HCT116 (cell line): Measurements from ENCODE around the gene DYNLRB2. TPM values are rescaled to one million over a fixed set of nuclear protein-coding genes. Genes with fewer than 3 reads are reported as not detected.

Source experiments
- ATAC-seq: fragments of 200-7000 bp; cut with Tn5 transposase; 2 replicates; pipeline ENCODE4 v1.9.1; 2020; ENCODE audit warnings: mild to moderate bottlenecking, moderate library complexity
- BruUV-seq: library from RNA; stranded (reverse); fragments of 400-500 nt; replicated peaks from 2 replicates; lab custom pipeline; 2021; lab: Mats Ljungman, UMichigan
- CTCF ChIA-PET: fragments of 300-600 bp; sonication (Branson Sonifier 250); formaldehyde crosslinking; loops from one replicate; lab custom pipeline; 2021; ENCODE audit warnings: antibody characterized with exemption; lab: Charles Lee
- POLR2A ChIA-PET: fragments of 300-600, 350-600 bp; sonication (Branson Sonifier 250); formaldehyde crosslinking; loops from one replicate; lab custom pipeline; 2021; ENCODE audit warnings: antibody characterized with exemption; lab: Charles Lee
- RAD21 ChIA-PET, 2 experiments: fragments of 300-600 bp; sonication (Branson Sonifier 250); formaldehyde crosslinking; loops; one replicate each; lab custom pipeline; 2023; ENCODE audit warnings: low total read pairs in 2 of 2; ENCODE audit not compliant: uncharacterized antibody in 2 of 2, unreplicated experiment in 2 of 2, low non-redundant PET in 1 of 2; lab: Charles Lee
- DNase-seq: peaks from one replicate; pipeline ENCODE4 v3.0.0-alpha.2; 2010; ENCODE audit warnings: low read depth, low spot score
- H2AFZ ChIP-seq: fragments of 200-600 bp; shearing (Covaris generic), sonication (generic); 2 replicates; pipeline ENCODE4 v1.6.1; 2017; ENCODE audit warnings: low read depth, mixed run types, mixed read lengths, antibody characterized with exemption, low read length; ENCODE audit not compliant: poor library complexity, severe bottlenecking
- H3K27ac ChIP-seq: 2 replicates; pipeline ENCODE4 v1.5.1; 2012; ENCODE audit warnings: low read depth, low read length
- H3K27me3 ChIP-seq: fragments of 200-600 bp; sonication (generic); 2 replicates; pipeline ENCODE4 v1.6.1; 2016; ENCODE audit warnings: mixed run types, low read length, mixed read lengths; ENCODE audit not compliant: insufficient read depth
- H3K36me3 ChIP-seq, 2 experiments: fragments of 200-500 bp in 1 of 2; fragments of 200-600 bp in 1 of 2; sonication (Bioruptor generic) in 1 of 2; sonication (generic) in 1 of 2; 2 replicates each; pipeline versions ENCODE4 v1.5.1 to v1.6.1; 2014 to 2016; ENCODE audit warnings: low read length in 2 of 2, inconsistent platforms in 1 of 2, mixed read lengths in 1 of 2, mixed run types in 1 of 2; ENCODE audit not compliant: insufficient read depth in 2 of 2, control insufficient read depth in 1 of 2
- H3K4me1 ChIP-seq, 2 experiments: fragments of 200-600 bp in 1 of 2; sonication (generic) in 1 of 2; 2 replicates each; pipeline versions ENCODE4 v1.5.1 to v1.6.1; 2012 to 2017; ENCODE audit warnings: low read length in 2 of 2, inconsistent platforms in 1 of 2, mild to moderate bottlenecking in 1 of 2, mixed read lengths in 1 of 2, mixed run types in 1 of 2, moderate library complexity in 1 of 2; ENCODE audit not compliant: insufficient read depth in 2 of 2, control insufficient read depth in 1 of 2
- H3K4me2 ChIP-seq: fragments of 200-600 bp; sonication (generic); 2 replicates; pipeline ENCODE4 v1.6.1; 2017; ENCODE audit warnings: mixed run types, low read length, mixed read lengths
- H3K4me3 ChIP-seq, 2 experiments: fragments of 200-600 bp in 1 of 2; sonication (generic) in 1 of 2; replicated peaks in 1 of 2; 2 replicates each; pipeline ENCODE4 v1.5.1; 2011 to 2016; ENCODE audit warnings: low read length in 2 of 2, control low read depth in 1 of 2, low read depth in 1 of 2, mild to moderate bottlenecking in 1 of 2, mixed read lengths in 1 of 2, mixed run types in 1 of 2
- H3K79me2 ChIP-seq: fragments of 200-600 bp; sonication (generic); 2 replicates; pipeline ENCODE4 v1.6.1; 2017; ENCODE audit warnings: mild to moderate bottlenecking, mixed run types, low read length, moderate library complexity, mixed read lengths; ENCODE audit not compliant: insufficient read depth
- H3K9ac ChIP-seq: fragments of 200-600 bp; sonication (generic); 2 replicates; pipeline ENCODE4 v1.6.1; 2016; ENCODE audit warnings: low read length, mixed read lengths
- H3K9me2 ChIP-seq: fragments of 200-600 bp; sonication (generic), shearing (Covaris generic); 2 replicates; pipeline ENCODE4 v1.6.1; 2017; ENCODE audit warnings: mixed run types, mild to moderate bottlenecking, moderate library complexity; ENCODE audit not compliant: insufficient read depth
- H3K9me3 ChIP-seq, 2 experiments: fragments of 200-500 bp in 1 of 2; fragments of 200-600 bp in 1 of 2; sonication (Bioruptor generic) in 1 of 2; sonication (generic) in 1 of 2; 2 replicates each; pipeline ENCODE4 v1.6.1; 2014 to 2017; ENCODE audit warnings: low read length in 2 of 2, mixed read lengths in 2 of 2, inconsistent platforms in 1 of 2, low read depth in 1 of 2, mild to moderate bottlenecking in 1 of 2, mixed run types in 1 of 2, moderate library complexity in 1 of 2; ENCODE audit not compliant: control insufficient read depth in 1 of 2, insufficient read depth in 1 of 2
- H4K20me1 ChIP-seq: fragments of 200-600 bp; sonication (generic), shearing (Covaris generic); 2 replicates; pipeline ENCODE4 v1.6.1; 2017; ENCODE audit warnings: mixed run types, mild to moderate bottlenecking, moderate library complexity; ENCODE audit not compliant: insufficient read depth
- CBX3 ChIP-seq: IDR thresholded peaks from 2 replicates; pipeline ENCODE4 v1.6.1; 2012; ENCODE audit warnings: low read depth
- EZH2phosphoT487 ChIP-seq: fragments of 200-600 bp; IDR thresholded peaks from 2 replicates; pipeline ENCODE4 v1.6.1; 2018; ENCODE audit warnings: antibody characterized with exemption, borderline replicate concordance
- FOSL1 ChIP-seq: IDR thresholded peaks from 2 replicates; pipeline ENCODE4 v1.6.1; 2012; ENCODE audit warnings: low read depth
- POLR2AphosphoS5 ChIP-seq: IDR thresholded peaks from 2 replicates; pipeline ENCODE4 v1.6.1; 2011; ENCODE audit warnings: mild to moderate bottlenecking, low read depth, low read length, moderate library complexity
- SP1 ChIP-seq: IDR thresholded peaks from 2 replicates; pipeline ENCODE4 v1.6.1; 2012; ENCODE audit warnings: low read depth
- SRF ChIP-seq: IDR thresholded peaks from 2 replicates; pipeline ENCODE4 v1.6.1; 2012; ENCODE audit warnings: low read depth
- TCF7L2 ChIP-seq: IDR thresholded peaks from 2 replicates; pipeline ENCODE4 v1.7.0; 2011; ENCODE audit warnings: borderline replicate concordance, inconsistent platforms; ENCODE audit not compliant: insufficient read depth, insufficient read length; ENCODE audit errors: extremely low read depth
- YY1 ChIP-seq: IDR thresholded peaks from 2 replicates; pipeline ENCODE4 v1.6.1; 2011; ENCODE audit warnings: low read length, low read depth, moderate library complexity, mild to moderate bottlenecking; ENCODE audit not compliant: insufficient replicate concordance; ENCODE audit errors: extremely low read depth
- ZFX ChIP-seq: fragments of 450-650 bp; IDR thresholded peaks from 2 replicates; pipeline ENCODE4 v1.6.1; 2017
- intact Hi-C: fragments of 100-400 bp; cut with micrococcal nuclease; formaldehyde crosslinking; loops from 2 replicates; pipeline ENCODE4 v1.10.0; 2022
- total RNA-seq: library from RNA; stranded (reverse); gene quantifications from one replicate; pipeline ENCODE4 v1.2.1, GENCODE V29; 2021; ENCODE audit not compliant: unreplicated experiment
- TF ChIP-seq, protein P1 (sequence below): IDR thresholded peaks from 2 replicates; pipeline ENCODE4 v1.6.1; 2011; ENCODE audit warnings: mild to moderate bottlenecking, low read length, moderate library complexity; ENCODE audit not compliant: insufficient replicate concordance; ENCODE audit errors: extremely low read depth
- TF ChIP-seq, protein P2 (sequence below): IDR thresholded peaks from 2 replicates; pipeline ENCODE4 v1.6.1; 2012
- TF ChIP-seq, protein P3 (sequence below): IDR thresholded peaks from 2 replicates; pipeline ENCODE4 v1.6.1; 2012
- TF ChIP-seq, protein P4 (sequence below): IDR thresholded peaks from 2 replicates; pipeline ENCODE4 v1.6.1; 2012; ENCODE audit warnings: low read depth

DYNLRB2 gene
- total RNA-seq, 1 experiment from 2014 or later: not detected

DNA sequence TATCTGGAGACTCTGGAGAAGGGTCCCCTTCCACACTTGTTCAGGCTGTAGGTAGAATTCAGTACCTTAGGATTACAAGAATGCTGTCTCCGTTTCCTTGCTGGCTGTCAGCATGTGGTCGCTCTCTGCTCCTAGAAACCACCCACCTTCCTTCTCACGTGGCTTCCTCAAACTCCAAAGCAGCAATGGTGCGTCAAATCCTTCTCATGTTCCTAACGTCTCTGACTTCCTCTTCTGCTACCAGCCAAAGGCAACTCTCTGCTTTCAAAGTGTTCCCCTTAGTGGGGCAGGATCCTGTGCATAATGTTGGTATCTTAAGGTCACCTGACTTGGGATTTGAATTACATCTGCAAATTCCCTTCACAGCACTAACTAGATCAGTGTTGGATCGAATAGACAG, 30.9 kb upstream of the DYNLRB2 start:
- DNase-seq (no peak), ATAC-seq (no peak)
- H3K79me2 ChIP-seq: no peaks in the 10 kb centered on the region
- H3K27me3 ChIP-seq: no peaks in the 10 kb centered on the region
- no peaks in the 10 kb centered on the region for H3K36me3 ChIP-seq
- ChIA-PET POLR2A (no interaction called here), RAD21 (no interaction called here), CTCF (no interaction called here)
- no peaks in the 10 kb centered on the region for H4K20me1 ChIP-seq
- TF ChIP-seq CBX3 (no peak), POLR2AphosphoS5 (no peak), TCF7L2 (no peak), FOSL1 (no peak), SP1 (no peak), EZH2phosphoT487 (no peak)
- no peak overlapping the region for H3K4me3 ChIP-seq
- BruUV-seq: no TSS peak
- H3K9me3 ChIP-seq: peaks cover 7 to 10% of the 10 kb centered on the region in 2 experiments; a peak in 2 of 4 replicates
- H2AFZ ChIP-seq: no peak overlapping the region
- intact Hi-C loops: no loop called here
- H3K9me2 ChIP-seq: no peaks in the 10 kb centered on the region
- H3K9ac ChIP-seq: no peak overlapping the region
- H3K27ac ChIP-seq: no peak overlapping the region
- H3K4me2 ChIP-seq: no peak overlapping the region
- H3K4me1 ChIP-seq: no peaks in the 10 kb centered on the region

DNA sequence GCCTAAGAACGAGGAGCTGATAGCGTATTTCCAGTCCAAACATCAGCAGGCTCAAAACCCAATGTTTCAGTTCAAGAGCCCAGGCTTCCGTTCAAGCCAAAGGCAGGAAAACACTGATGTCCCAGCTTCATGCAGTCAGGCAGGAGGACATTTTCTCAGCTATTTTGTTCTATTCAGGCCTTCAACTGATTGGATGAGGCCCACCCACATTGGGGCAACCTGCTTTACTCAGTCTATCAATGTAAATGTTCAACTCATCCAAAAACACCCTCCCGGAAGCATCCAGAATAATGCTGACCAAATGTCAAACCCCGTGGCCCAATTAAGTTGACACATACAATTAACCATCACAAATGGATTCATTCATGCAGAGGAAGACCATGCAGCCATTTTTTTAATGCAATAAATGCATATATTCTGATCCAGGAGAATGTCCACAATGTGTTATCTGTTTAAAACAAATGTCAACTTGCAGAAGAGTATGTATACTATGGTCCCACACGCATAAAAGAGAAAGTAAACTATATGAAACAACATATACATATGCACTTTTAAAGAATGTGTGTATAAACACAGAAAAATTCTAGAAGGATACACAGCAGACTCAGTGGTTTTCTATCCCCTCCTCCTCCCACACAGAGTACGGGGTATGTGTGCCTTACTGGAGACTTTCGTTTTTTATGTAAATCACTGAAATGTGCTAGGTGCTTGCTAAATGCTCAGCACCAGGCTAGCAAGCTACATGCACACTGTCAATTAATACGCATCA, 28.8 kb upstream of the DYNLRB2 start:
- ATAC-seq: no peak
- intact Hi-C loops: no loop called here
- CTCF ChIA-PET: no interaction called here
- TF ChIP-seq, protein P1, sequence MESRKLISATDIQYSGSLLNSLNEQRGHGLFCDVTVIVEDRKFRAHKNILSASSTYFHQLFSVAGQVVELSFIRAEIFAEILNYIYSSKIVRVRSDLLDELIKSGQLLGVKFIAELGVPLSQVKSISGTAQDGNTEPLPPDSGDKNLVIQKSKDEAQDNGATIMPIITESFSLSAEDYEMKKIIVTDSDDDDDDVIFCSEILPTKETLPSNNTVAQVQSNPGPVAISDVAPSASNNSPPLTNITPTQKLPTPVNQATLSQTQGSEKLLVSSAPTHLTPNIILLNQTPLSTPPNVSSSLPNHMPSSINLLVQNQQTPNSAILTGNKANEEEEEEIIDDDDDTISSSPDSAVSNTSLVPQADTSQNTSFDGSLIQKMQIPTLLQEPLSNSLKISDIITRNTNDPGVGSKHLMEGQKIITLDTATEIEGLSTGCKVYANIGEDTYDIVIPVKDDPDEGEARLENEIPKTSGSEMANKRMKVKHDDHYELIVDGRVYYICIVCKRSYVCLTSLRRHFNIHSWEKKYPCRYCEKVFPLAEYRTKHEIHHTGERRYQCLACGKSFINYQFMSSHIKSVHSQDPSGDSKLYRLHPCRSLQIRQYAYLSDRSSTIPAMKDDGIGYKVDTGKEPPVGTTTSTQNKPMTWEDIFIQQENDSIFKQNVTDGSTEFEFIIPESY: no peak
- no peak for TF ChIP-seq ZFX
- TF ChIP-seq SP1: no peak
- TF ChIP-seq CBX3: no peak
- TF ChIP-seq, protein P2, sequence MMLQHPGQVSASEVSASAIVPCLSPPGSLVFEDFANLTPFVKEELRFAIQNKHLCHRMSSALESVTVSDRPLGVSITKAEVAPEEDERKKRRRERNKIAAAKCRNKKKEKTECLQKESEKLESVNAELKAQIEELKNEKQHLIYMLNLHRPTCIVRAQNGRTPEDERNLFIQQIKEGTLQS: no peak
- TF ChIP-seq EZH2phosphoT487: no peak
- TF ChIP-seq YY1: no peak
- TF ChIP-seq, protein P3, sequence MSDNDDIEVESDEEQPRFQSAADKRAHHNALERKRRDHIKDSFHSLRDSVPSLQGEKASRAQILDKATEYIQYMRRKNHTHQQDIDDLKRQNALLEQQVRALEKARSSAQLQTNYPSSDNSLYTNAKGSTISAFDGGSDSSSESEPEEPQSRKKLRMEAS: no peak
- no peak for TF ChIP-seq FOSL1
- no peak for TF ChIP-seq SRF
- TF ChIP-seq, protein P4, sequence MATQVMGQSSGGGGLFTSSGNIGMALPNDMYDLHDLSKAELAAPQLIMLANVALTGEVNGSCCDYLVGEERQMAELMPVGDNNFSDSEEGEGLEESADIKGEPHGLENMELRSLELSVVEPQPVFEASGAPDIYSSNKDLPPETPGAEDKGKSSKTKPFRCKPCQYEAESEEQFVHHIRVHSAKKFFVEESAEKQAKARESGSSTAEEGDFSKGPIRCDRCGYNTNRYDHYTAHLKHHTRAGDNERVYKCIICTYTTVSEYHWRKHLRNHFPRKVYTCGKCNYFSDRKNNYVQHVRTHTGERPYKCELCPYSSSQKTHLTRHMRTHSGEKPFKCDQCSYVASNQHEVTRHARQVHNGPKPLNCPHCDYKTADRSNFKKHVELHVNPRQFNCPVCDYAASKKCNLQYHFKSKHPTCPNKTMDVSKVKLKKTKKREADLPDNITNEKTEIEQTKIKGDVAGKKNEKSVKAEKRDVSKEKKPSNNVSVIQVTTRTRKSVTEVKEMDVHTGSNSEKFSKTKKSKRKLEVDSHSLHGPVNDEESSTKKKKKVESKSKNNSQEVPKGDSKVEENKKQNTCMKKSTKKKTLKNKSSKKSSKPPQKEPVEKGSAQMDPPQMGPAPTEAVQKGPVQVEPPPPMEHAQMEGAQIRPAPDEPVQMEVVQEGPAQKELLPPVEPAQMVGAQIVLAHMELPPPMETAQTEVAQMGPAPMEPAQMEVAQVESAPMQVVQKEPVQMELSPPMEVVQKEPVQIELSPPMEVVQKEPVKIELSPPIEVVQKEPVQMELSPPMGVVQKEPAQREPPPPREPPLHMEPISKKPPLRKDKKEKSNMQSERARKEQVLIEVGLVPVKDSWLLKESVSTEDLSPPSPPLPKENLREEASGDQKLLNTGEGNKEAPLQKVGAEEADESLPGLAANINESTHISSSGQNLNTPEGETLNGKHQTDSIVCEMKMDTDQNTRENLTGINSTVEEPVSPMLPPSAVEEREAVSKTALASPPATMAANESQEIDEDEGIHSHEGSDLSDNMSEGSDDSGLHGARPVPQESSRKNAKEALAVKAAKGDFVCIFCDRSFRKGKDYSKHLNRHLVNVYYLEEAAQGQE: no peak

More for the DNA sequence above, 28.8 kb upstream of the DYNLRB2 start:
- H4K20me1 ChIP-seq: no peaks in the 10 kb centered on the region
- H3K36me3 ChIP-seq: no peaks in the 10 kb centered on the region
- H3K27ac ChIP-seq: no peak overlapping the region
- peaks cover 4 to 5% of the 10 kb centered on the region in 2 experiments; a peak in 2 of 4 replicates for H3K9me3 ChIP-seq
- POLR2A ChIA-PET: no interaction called here
- no peak overlapping the region for H3K4me2 ChIP-seq
- H3K4me1 ChIP-seq: no peaks in the 10 kb centered on the region
- RAD21 ChIA-PET: no interaction called here
- no peaks in the 10 kb centered on the region for H3K27me3 ChIP-seq
- H3K9me2 ChIP-seq: no peaks in the 10 kb centered on the region
- H3K79me2 ChIP-seq: no peaks in the 10 kb centered on the region
- H3K4me3 ChIP-seq: no peak overlapping the region
- no peak for DNase-seq
- no peak overlapping the region for H2AFZ ChIP-seq
- no TSS peak for BruUV-seq
- H3K9ac ChIP-seq: no peak overlapping the region
